Right lobe of liver (tissue), 6 donors: ENCODE results near the gene NANOG. TPM values are rescaled to one million over a fixed set of nuclear protein-coding genes. Genes with fewer than 3 reads are reported as not detected.
"Not testable (repeated sequence)": the region's sequence is repeated elsewhere in the genome, so short reads cannot be mapped to it uniquely, and the experiment has no call there.

ENCODE experiments used
- ATAC-seq, 4 donors: fragments of 200-7000 bp; cut with Tn5 transposase; one replicate each; pipeline ENCODE4 v1.9.1; 2020; ENCODE audit warnings: mild to moderate bottlenecking in 4 of 4, moderate library complexity in 4 of 4
- DNase-seq, 3 donors: peaks; one replicate each; pipeline ENCODE4 v3.0.0-alpha.2; 2020
- H3K27ac ChIP-seq, 3 donors: fragments of 200-600 bp; one replicate each; pipeline ENCODE4 v1.8.0; 2022
- H3K27me3 ChIP-seq, 2 donors: fragments of 200-600 bp; one replicate each; pipeline ENCODE4 v1.8.0; 2022
- H3K36me3 ChIP-seq, 4 donors: fragments of 200-600 bp; sonication (generic) in 1 of 4; one replicate each; pipeline versions ENCODE4 v1.5.1 to v1.8.0; 2017 to 2022; ENCODE audit warnings: control low read depth in 1 of 4
- H3K4me1 ChIP-seq, 4 donors: fragments of 200-600 bp; sonication (generic) in 1 of 4; one replicate each; pipeline versions ENCODE4 v1.5.1 to v1.8.0; 2017 to 2022; ENCODE audit warnings: control low read depth in 1 of 4
- H3K4me3 ChIP-seq, 3 donors: fragments of 200-600 bp; one replicate each; pipeline ENCODE4 v1.8.0; 2022
- H3K9me3 ChIP-seq, 4 donors: fragments of 200-600 bp; sonication (generic) in 1 of 4; one replicate each; pipeline versions ENCODE4 v1.5.1 to v1.8.0; 2017 to 2022; ENCODE audit warnings: control low read depth in 1 of 4
- CTCF ChIP-seq, 4 donors: fragments of 200-600 bp in 3 of 4; fragments of 450-650 bp in 1 of 4; IDR thresholded peaks; one replicate each; pipeline versions ENCODE4 v1.5.1 to v1.8.0; 2016 to 2022; ENCODE audit warnings: antibody characterized with exemption in 4 of 4, mild to moderate bottlenecking in 2 of 4
- POLR2A ChIP-seq: fragments of 450-650 bp; IDR thresholded peaks from one replicate; pipeline ENCODE4 v1.6.1; 2017; ENCODE audit warnings: antibody characterized with exemption, mild to moderate bottlenecking
- WGBS: methylation state at CpG from one replicate; pipeline ENCODE4 v1.1.6; 2018; ENCODE audit warnings: low coverage, low lambda C conversion rate; ENCODE audit not compliant: insufficient coverage; ENCODE audit errors: missing lambda C conversion rate; 5-methylcytosine and 5-hydroxymethylcytosine counted together
- intact Hi-C, 2 donors: fragments of 100-400 bp; cut with DNase I; formaldehyde crosslinking; loops; one replicate each; pipeline versions ENCODE4 v1.11.2 to v1.14.1; 2022
- total RNA-seq, 6 experiments: library from RNA; depleted of rRNA in 2 of 6; stranded (reverse); fragments of >200 nt in 2 of 6; fragmentation: NEBNext Ultra II Directional in 3 of 6; extraction: Animal tissue kit (Norgen Biotek cat#: 25700) in 3 of 6; gene quantifications; one replicate each; pipeline versions ENCODE4 v1.1.0 to v1.2.4, GENCODE V29; 2016 to 2023
- donor health status: DM: no; HTN: yes; CAD: no.
- donor health status: DM: no; HTN: no; CAD: no.
- donor health status: DM: no; HTN: no; CAD: no.
- donor health status: DM: no; HTN: yes; CAD: no.
- donor health status: DM: no; HTN: yes; CAD: no.

The NANOG gene
- total RNA-seq, 6 experiments from 2014 or later = 0.06 to 0.46 (median 0.28) TPM; not detected in 3

DNA sequence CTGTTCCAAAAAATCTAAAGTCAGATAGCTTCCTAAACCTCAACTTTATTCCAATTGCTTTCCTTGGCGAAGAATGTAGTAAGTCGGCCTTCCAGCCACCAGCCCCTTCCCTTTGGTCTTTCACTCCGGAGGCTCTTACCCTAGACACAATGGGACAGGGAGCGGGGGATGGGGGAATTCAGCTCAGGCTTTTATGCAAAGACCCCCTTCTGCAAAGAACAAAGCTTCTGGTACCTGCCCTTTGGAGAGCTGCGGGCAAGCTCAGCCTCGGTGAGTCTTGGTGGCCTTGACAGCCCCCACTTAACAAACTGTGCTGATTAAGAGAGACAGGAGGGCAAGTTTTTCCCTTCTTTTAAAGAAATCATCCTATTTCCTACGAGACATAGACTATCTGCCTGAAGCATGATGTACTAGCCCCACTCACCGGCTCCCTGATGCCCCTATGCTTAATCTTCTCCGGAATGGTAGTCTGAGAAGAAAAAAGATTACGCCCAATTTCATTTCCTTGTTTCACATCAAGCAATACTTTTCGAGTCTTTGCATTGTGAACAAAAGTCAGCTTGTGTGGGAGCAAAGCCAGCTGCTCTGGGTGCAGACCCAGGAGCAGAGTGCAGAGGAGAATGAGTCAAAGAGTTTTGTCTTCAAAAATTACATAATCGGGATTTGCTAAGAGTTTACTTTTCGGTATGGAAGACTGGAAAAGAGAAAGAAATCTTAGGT, 1.5 kb upstream of the NANOG start:
- no peak overlapping the region for H3K4me3 ChIP-seq
- no peaks in the 10 kb centered on the region for H3K9me3 ChIP-seq
- WGBS = 37% methylated on average over 13 of the region's 13 CpGs
- H3K27me3 ChIP-seq = no peaks in the 10 kb centered on the region
- no peak for DNase-seq
- no peak for TF ChIP-seq POLR2A
- TF ChIP-seq CTCF (IDR thresholded peaks at IDR 0.05) = no peak
- no peaks in the 10 kb centered on the region for H3K36me3 ChIP-seq
- ATAC-seq = no peak
- intact Hi-C loops = no loop called here
- no peaks in the 10 kb centered on the region for H3K4me1 ChIP-seq
- H3K27ac ChIP-seq = no peak overlapping the region

GRCh38 chr12:7788294-7788660, 925 bp upstream of the NANOG start:
- TF ChIP-seq POLR2A (no peak), CTCF (IDR thresholded peaks at IDR 0.05) (no peak)
- H3K27ac ChIP-seq = no peak overlapping the region
- no peak for ATAC-seq
- intact Hi-C loops = no loop called here
- no peak for DNase-seq
- H3K27me3 ChIP-seq = no peaks in the 10 kb centered on the region
- H3K4me3 ChIP-seq = no peak overlapping the region
- WGBS = 32% methylated on average over 4 of the region's 4 CpGs
- H3K9me3 ChIP-seq = no peaks in the 10 kb centered on the region
- no peaks in the 10 kb centered on the region for H3K4me1 ChIP-seq
- H3K36me3 ChIP-seq = no peaks in the 10 kb centered on the region

DNA sequence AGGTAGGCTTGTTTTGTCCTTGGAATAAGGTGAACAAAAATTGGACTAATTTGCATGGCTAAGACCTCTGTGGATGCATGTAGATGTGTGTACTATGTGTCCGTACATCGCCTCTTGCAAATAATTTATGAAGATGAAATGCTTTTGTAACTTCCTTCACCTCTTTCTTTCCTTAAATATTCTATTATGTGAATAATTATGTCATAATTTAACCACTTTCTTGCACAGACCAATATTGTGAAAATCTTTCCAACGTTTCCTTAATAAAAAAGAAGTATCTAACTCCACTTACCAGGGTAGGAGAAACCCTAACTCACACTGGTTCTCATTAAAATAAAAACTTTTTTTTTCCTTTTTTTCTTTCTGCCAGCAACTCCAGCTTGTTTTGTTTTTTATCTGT, 4.0 kb downstream of the NANOG start:
- Histone ChIP-seq H3K36me3 (no peaks in the 10 kb centered on the region), H3K27ac (no peak overlapping the region), H3K4me3 (no peak overlapping the region), H3K9me3 (no peaks in the 10 kb centered on the region), H3K27me3 (no peaks in the 10 kb centered on the region), H3K4me1 (no peaks in the 10 kb centered on the region)
- ATAC-seq = no peak
- 42% methylated on average over 3 of the region's 3 CpGs for WGBS
- no peak for DNase-seq
- no peak for TF ChIP-seq POLR2A
- TF ChIP-seq CTCF (IDR thresholded peaks at IDR 0.05) = no peak
- intact Hi-C loops = no loop called here

DNA sequence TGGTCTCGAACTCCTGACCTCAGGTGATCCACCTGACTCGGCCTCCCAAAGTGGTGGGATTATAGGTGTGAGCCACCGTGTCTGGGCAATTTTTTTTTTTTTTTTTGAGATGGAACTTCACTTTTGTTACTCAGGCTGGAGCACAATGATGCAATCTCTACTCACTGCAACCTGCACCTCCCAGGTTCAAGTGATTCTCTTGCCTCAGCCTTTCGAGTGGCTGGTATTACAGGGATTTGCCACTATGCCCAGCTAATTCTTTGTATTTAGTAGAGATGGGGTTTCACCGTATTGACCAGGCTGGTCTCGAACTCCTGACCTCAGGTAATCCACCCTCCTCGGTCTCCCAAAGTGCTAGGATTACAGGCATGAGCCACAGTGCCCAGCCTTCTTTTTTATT, 8.1 kb downstream of the NANOG start:
- DNase-seq, H3K27ac ChIP-seq, H3K27me3 ChIP-seq, H3K4me3 ChIP-seq, intact Hi-C loops, H3K9me3 ChIP-seq, ATAC-seq, H3K36me3 ChIP-seq, H3K4me1 ChIP-seq: not testable (repeated sequence)
- 86% methylated on average over 4 of the region's 7 CpGs for WGBS

GRCh38 chr12:7797698-7798398, 8.6 kb downstream of the NANOG start:
- intact Hi-C loops = no loop called here
- DNase-seq (no peak), ATAC-seq (no peak)
- TF ChIP-seq CTCF (IDR thresholded peaks at IDR 0.05) = no peak
- no peak for TF ChIP-seq POLR2A
- no peaks in the 10 kb centered on the region for H3K36me3 ChIP-seq
- no peaks in the 10 kb centered on the region for H3K9me3 ChIP-seq
- H3K4me3 ChIP-seq = no peak overlapping the region
- H3K27me3 ChIP-seq = no peaks in the 10 kb centered on the region
- no peaks in the 10 kb centered on the region for H3K4me1 ChIP-seq
- no peak overlapping the region for H3K27ac ChIP-seq
- 54% methylated on average over 12 of the region's 12 CpGs for WGBS

DNA sequence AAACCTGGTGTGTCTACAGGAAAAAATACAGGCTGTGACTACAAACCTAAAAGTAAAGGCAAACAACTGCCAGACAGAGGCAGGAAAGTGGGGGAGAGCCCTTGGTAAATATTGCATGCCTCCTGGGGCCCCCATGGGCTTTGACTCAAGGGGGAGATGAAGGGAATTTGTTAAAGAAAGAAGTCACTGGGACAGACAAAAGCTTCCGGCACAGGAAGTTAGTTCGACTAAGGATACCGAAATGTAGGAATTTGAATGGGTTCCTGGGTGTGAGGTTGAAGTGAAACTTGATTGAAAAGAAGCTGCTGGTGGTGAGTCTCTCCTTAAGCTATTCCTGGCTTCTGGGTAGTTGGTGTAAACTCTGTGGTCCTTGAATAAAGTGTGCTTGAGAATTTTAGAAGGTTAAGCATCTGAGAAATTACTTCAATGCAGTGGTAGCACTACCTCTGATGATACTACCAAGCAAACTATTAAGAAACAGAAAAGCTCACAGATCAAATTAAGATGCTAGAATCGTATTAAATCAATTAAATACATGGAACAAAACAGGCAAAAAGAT, 9.6 kb downstream of the NANOG start:
- 36% methylated on average over 1 of the region's 4 CpGs for WGBS
- H3K4me1 ChIP-seq, H3K27me3 ChIP-seq, ATAC-seq, H3K36me3 ChIP-seq, H3K4me3 ChIP-seq, H3K27ac ChIP-seq, H3K9me3 ChIP-seq, intact Hi-C loops, DNase-seq: not testable (repeated sequence)
